DND-41 (cell line): ENCODE results near the gene DNAJC6.
"Not testable (repeated sequence)": the region's sequence is repeated elsewhere in the genome, so short reads cannot be mapped to it uniquely, and the experiment has no call there.

Experiments
- ATAC-seq: fragments of 200-7000 bp; cut with Tn5 transposase; 3 replicates; pipeline ENCODE4 v1.9.1; 2021; ENCODE audit warnings: low read depth; ENCODE audit not compliant: insufficient read depth
- DNase-seq: peaks from one replicate; pipeline ENCODE4 v3.0.0-alpha.2; 2020
- H2AFZ ChIP-seq: 2 replicates; pipeline ENCODE4 v1.6.0; 2012; ENCODE audit warnings: low read depth, low read length
- H3K27ac ChIP-seq: 2 replicates; pipeline ENCODE4 v1.5.1; 2012; ENCODE audit warnings: low read length, inconsistent platforms
- H3K27me3 ChIP-seq: fragments of 200-600 bp; sonication (generic); 2 replicates; pipeline ENCODE4 v1.6.0; 2012; ENCODE audit warnings: low read length, mild to moderate bottlenecking, inconsistent platforms; ENCODE audit not compliant: insufficient read depth, poor library complexity
- H3K36me3 ChIP-seq: 2 replicates; pipeline ENCODE4 v1.5.1; 2012; ENCODE audit warnings: low read length, inconsistent platforms; ENCODE audit not compliant: insufficient read depth
- H3K4me1 ChIP-seq: 2 replicates; pipeline ENCODE4 v1.5.1; 2012; ENCODE audit warnings: mild to moderate bottlenecking, low read length; ENCODE audit not compliant: insufficient read depth
- H3K4me2 ChIP-seq: 2 replicates; pipeline ENCODE4 v1.6.0; 2012; ENCODE audit warnings: mild to moderate bottlenecking, moderate library complexity, low read length, inconsistent platforms; ENCODE audit not compliant: insufficient read depth
- H3K4me3 ChIP-seq, 2 experiments: fragments of 200-600 bp in 1 of 2; shearing (Covaris generic) in 1 of 2; 2 replicates each; pipeline ENCODE4 v1.5.1; 2012 to 2016; ENCODE audit warnings: inconsistent platforms in 2 of 2, low read length in 2 of 2, mild to moderate bottlenecking in 2 of 2, low read depth in 1 of 2, moderate library complexity in 1 of 2
- H3K79me2 ChIP-seq: 2 replicates; pipeline ENCODE4 v1.6.0; 2012; ENCODE audit warnings: low read length, inconsistent platforms; ENCODE audit not compliant: insufficient read depth
- H3K9ac ChIP-seq: 2 replicates; pipeline ENCODE4 v1.6.0; 2012; ENCODE audit warnings: low read depth, mild to moderate bottlenecking, inconsistent platforms, low read length, moderate library complexity
- H3K9me3 ChIP-seq: 2 replicates; pipeline ENCODE4 v1.5.1; 2012; ENCODE audit warnings: low read length, moderate library complexity, mild to moderate bottlenecking, inconsistent platforms; ENCODE audit not compliant: insufficient read depth, severe bottlenecking
- H4K20me1 ChIP-seq: 2 replicates; pipeline ENCODE4 v1.6.0; 2012; ENCODE audit warnings: low read length; ENCODE audit not compliant: insufficient read depth
- EZH2 ChIP-seq: IDR thresholded peaks from 3 replicates; pipeline ENCODE4 v1.6.1; 2012; ENCODE audit warnings: borderline replicate concordance, low read depth, mild to moderate bottlenecking, moderate library complexity, low read length, inconsistent platforms; ENCODE audit not compliant: severe bottlenecking
- TF ChIP-seq, protein P1 (sequence below): IDR thresholded peaks from 2 replicates; pipeline ENCODE4 v1.5.1; 2012; ENCODE audit warnings: borderline replicate concordance, low read length, moderate library complexity, mild to moderate bottlenecking; ENCODE audit not compliant: poor library complexity, severe bottlenecking; ENCODE audit errors: extremely low read depth

DNAJC6 gene

DNA sequence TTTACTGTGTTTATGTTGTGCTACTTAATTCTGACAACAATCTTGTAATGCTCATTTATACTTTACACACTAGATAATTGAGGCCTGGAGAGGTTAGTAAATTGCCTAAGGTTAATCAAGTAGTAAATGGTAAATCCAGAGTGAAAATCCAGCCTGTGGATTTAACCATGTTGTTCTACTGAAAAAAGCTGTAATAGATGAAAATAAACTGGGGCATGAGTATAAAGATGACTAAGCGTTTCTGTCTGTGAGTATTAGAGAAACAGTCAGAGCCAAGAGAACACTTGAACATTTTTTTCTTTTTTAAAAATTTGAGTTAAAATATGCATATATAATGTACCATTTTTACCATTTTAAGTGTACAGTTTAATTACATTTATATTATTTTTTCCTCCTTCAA is 63.2 kb downstream of the DNAJC6 start:
- no peaks in the 10 kb centered on the region for H3K27me3 ChIP-seq

DNA sequence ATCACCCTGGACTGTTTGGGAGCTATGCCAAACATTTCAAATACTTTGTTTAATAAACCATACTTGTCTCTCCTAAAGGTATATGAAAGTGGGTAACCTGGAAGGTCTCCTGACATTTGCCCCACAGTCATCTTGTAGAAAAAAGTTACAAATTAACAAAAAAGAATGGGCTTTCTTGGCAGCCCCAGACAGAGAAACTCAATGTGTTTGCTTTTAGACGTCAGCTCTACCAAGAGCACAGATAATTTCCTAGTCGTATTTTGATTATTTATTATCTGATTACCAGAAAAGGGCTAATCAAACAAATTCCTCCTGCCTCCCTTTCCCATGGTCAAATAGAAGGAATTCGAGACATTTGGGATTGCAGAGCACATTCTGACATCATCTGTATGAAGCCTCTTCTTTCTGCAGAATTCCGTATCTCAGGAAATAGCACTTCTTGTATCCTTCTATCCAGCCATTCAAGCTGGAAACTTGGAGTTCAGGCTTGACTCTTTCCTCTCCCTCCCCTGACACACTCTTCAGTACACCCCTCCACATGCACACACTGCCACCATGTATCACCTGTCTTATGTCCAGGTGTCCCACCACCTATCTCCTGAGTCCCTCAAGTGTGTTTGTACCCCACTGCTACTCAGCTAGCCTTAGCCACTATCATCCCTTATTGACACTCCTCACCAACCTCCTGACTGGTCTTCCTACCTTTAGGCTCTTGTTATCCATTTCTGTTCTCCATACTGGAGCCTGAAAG is 68.3 kb downstream of the DNAJC6 start:
- TF ChIP-seq, protein P1, sequence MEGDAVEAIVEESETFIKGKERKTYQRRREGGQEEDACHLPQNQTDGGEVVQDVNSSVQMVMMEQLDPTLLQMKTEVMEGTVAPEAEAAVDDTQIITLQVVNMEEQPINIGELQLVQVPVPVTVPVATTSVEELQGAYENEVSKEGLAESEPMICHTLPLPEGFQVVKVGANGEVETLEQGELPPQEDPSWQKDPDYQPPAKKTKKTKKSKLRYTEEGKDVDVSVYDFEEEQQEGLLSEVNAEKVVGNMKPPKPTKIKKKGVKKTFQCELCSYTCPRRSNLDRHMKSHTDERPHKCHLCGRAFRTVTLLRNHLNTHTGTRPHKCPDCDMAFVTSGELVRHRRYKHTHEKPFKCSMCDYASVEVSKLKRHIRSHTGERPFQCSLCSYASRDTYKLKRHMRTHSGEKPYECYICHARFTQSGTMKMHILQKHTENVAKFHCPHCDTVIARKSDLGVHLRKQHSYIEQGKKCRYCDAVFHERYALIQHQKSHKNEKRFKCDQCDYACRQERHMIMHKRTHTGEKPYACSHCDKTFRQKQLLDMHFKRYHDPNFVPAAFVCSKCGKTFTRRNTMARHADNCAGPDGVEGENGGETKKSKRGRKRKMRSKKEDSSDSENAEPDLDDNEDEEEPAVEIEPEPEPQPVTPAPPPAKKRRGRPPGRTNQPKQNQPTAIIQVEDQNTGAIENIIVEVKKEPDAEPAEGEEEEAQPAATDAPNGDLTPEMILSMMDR = no peak
- no peak for TF ChIP-seq EZH2
- no peak overlapping the region for H3K4me3 ChIP-seq
- H4K20me1 ChIP-seq = no peaks in the 10 kb centered on the region
- no peaks in the 10 kb centered on the region for H3K79me2 ChIP-seq
- no peak overlapping the region for H3K4me2 ChIP-seq
- no peaks in the 10 kb centered on the region for H3K36me3 ChIP-seq
- DNase-seq = no peak
- H3K27ac ChIP-seq = no peak overlapping the region
- ATAC-seq = no peak
- no peaks in the 10 kb centered on the region for H3K27me3 ChIP-seq
- H3K9me3 ChIP-seq = no peaks in the 10 kb centered on the region
- no peaks in the 10 kb centered on the region for H3K4me1 ChIP-seq
- H2AFZ ChIP-seq = no peak overlapping the region
- H3K9ac ChIP-seq = no peak overlapping the region

More for the DNA sequence above, 63.2 kb downstream of the DNAJC6 start:
- no peaks in the 10 kb centered on the region for H3K79me2 ChIP-seq
- H4K20me1 ChIP-seq = no peaks in the 10 kb centered on the region
- no peak overlapping the region for H3K4me2 ChIP-seq
- H3K4me1 ChIP-seq = no peaks in the 10 kb centered on the region
- no peaks in the 10 kb centered on the region for H3K9me3 ChIP-seq
- no peaks in the 10 kb centered on the region for H3K36me3 ChIP-seq
- ATAC-seq (no peak), DNase-seq (no peak)
- H3K4me3 ChIP-seq = no peak overlapping the region
- TF ChIP-seq, protein P1 = no peak
- no peak for TF ChIP-seq EZH2
- H3K27ac ChIP-seq = no peak overlapping the region
- no peak overlapping the region for H3K9ac ChIP-seq
- H2AFZ ChIP-seq = no peak overlapping the region

DNA sequence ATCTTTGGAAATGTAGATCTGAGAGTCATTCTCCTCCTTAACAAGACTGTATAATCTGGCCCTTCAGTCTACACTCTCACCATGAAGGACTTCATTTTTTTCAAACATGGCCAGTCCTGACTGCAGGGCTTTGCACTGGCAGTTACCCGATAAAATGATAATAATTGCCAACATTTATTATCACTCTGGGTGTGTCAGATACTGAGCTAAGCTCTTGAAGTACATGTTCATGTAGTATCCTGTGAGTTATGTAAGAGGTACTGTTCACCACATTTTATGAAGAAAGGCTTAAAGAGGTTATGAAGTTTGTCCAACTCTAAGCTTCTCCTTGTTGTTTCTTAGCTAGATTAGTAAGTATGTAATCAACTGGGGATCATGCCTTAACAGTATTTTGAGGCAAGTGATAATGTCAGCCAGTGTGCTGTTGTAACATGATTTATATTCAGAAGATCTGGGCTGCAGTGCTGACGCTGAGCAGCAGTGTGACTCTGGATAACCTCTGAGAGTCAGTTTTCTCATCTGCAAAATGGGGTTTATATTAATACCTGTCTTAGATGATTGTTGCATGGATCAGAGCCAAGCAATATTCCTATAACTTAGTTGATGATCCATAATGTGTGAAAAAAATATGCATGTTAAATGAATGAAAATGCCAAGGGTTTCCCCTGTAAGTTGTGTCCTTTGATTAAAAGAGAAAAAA is 69.1 kb downstream of the DNAJC6 start:
- Histone ChIP-seq H3K79me2 (no peaks in the 10 kb centered on the region), H3K4me3 (no peak overlapping the region), H3K4me2 (no peak overlapping the region), H3K27ac (no peak overlapping the region), H3K27me3 (no peaks in the 10 kb centered on the region), H3K4me1 (no peaks in the 10 kb centered on the region), H2AFZ (no peak overlapping the region), H4K20me1 (no peaks in the 10 kb centered on the region), H3K9ac (no peak overlapping the region), H3K36me3 (no peaks in the 10 kb centered on the region), H3K9me3 (no peaks in the 10 kb centered on the region)
- TF ChIP-seq, protein P1 = no peak
- no peak for TF ChIP-seq EZH2
- ATAC-seq (no peak), DNase-seq (no peak)

DNA sequence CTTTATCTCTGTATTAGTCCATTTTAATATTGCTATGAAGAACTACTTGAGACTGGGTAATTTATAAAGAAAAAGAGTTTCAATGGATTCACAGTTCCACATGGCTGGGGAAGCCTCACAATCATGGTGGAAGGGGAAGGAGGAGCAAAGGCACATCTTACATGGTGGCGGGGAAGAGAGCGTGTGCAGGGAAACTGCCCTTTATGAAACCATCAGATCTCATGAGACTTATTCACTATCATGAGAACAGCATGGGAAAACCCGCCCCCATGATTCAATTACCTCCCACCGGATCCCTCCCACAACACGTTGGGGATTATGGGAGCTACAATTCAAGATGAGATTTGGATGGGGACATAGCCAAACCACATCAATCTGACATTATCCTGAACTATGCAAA is 75.1 kb downstream of the DNAJC6 start:
- not testable (repeated sequence) for H3K36me3 ChIP-seq, H3K4me2 ChIP-seq, H2AFZ ChIP-seq, ATAC-seq, H3K9ac ChIP-seq, H3K4me3 ChIP-seq, H3K9me3 ChIP-seq, DNase-seq, H3K4me1 ChIP-seq, H3K27me3 ChIP-seq, H4K20me1 ChIP-seq, H3K79me2 ChIP-seq, H3K27ac ChIP-seq
